Measurements from ENCODE around the gene MANBA.
"Not testable (repeated sequence)": the region's sequence is repeated elsewhere in the genome, so short reads cannot be mapped to it uniquely, and the experiment has no call there.

Gene MANBA

GRCh38 chr4:102734116-102734515 is 26.7 kb downstream of the MANBA start:
- H3K4me3 ChIP-seq (ENCODE audit: low read depth, low read length) = no peak overlapping the region
- TF ChIP-seq MAX (IDR thresholded peaks at IDR 0.05; ENCODE audit: low read depth, low read length) (no peak), POLR2A (IDR thresholded peaks at IDR 0.05; ENCODE audit: extremely low read depth, insufficient read length) (no peak), CTCF (IDR thresholded peaks at IDR 0.05; ENCODE audit: low read depth, low read length) (no peak), MYC (IDR thresholded peaks at IDR 0.05; ENCODE audit: low read depth, low read length) (no peak)
- peak; percentile 24 for DNase-seq (ENCODE audit: low read depth)

- TF ChIP-seq MAX (IDR thresholded peaks at IDR 0.05; ENCODE audit: low read depth, low read length) (no peak), CTCF (IDR thresholded peaks at IDR 0.05; ENCODE audit: low read depth, low read length) (no peak), POLR2A (IDR thresholded peaks at IDR 0.05; ENCODE audit: extremely low read depth, insufficient read length) (no peak), MYC (IDR thresholded peaks at IDR 0.05; ENCODE audit: low read depth, low read length) (no peak)
- no peak for DNase-seq (ENCODE audit: low read depth)
- no peak overlapping the region for H3K4me3 ChIP-seq (ENCODE audit: low read depth, low read length)
These were observed 27.7 kb downstream of the MANBA start for GRCh38 chr4:102733084-102733483.

- no peak overlapping the region for H3K4me3 ChIP-seq (ENCODE audit: low read depth, low read length)
- no peak for DNase-seq (ENCODE audit: low read depth)
- TF ChIP-seq POLR2A (IDR thresholded peaks at IDR 0.05; ENCODE audit: extremely low read depth, insufficient read length) (no peak), CTCF (IDR thresholded peaks at IDR 0.05; ENCODE audit: low read depth, low read length) (no peak), MAX (IDR thresholded peaks at IDR 0.05; ENCODE audit: low read depth, low read length) (no peak), MYC (IDR thresholded peaks at IDR 0.05; ENCODE audit: low read depth, low read length) (no peak)
These were observed 28.1 kb downstream of the MANBA start for GRCh38 chr4:102732678-102733077.

DNA sequence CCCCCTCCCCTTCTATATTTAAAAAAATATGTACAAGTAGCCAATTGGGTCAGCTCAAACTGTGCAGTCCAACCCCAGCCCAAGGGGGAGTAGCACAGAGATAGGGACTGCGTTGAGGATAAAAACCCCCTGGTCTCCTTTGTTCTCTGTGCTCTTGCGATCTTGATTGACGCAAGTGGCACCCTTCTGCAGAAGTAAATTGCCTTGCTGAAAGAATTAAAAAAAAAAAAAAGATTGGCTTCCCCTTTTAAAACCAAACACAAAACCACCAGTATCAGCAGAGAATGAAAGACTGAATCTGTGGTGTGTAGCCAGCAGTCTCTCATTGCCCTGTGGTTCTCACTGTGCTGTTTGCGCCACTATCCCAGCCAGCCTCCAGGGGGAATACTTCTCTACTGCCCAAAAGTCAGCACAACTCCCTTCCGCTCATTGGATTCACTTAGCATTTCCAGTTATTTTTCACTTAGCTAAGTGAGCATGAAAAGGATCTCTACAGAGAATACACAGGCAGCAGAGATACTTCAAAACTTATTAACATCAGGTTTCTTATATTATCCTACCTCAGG is 29.7 kb downstream of the MANBA start:
- H3K4me3 ChIP-seq (ENCODE audit: low read depth, low read length) = no peak overlapping the region
- TF ChIP-seq CTCF (IDR thresholded peaks at IDR 0.05; ENCODE audit: low read depth, low read length) (no peak), POLR2A (IDR thresholded peaks at IDR 0.05; ENCODE audit: extremely low read depth, insufficient read length) (no peak), MYC (IDR thresholded peaks at IDR 0.05; ENCODE audit: low read depth, low read length) (no peak), MAX (IDR thresholded peaks at IDR 0.05; ENCODE audit: low read depth, low read length) (no peak)
- peak; percentile 27 for DNase-seq (ENCODE audit: low read depth)

DNA sequence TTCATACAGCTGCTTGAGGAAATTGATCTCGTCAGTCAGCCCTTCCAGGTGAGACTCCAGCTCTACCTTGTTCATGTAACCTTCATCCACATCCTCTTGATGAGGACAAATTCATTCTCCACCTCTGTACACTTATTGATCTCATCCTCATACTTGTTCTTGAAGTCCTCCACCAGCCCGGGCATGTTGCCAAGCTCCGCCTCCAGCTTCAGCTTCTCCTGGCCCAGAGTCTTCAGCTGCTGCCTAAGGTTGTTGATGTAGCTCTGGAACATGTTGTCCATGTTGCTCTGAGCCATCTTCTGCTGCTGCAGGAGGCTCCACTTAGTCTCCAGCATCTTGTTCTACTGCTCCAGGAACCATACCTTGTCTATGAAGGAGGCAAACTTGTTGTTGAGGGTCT is 31.3 kb downstream of the MANBA start:
- not testable (repeated sequence) for DNase-seq (ENCODE audit: low read depth); H3K4me3 ChIP-seq (ENCODE audit: low read depth, low read length)

- not testable (repeated sequence) for DNase-seq (ENCODE audit: low read depth)
These were observed 33.8 kb downstream of the MANBA start for GRCh38 chr4:102726919-102727318.

DNA sequence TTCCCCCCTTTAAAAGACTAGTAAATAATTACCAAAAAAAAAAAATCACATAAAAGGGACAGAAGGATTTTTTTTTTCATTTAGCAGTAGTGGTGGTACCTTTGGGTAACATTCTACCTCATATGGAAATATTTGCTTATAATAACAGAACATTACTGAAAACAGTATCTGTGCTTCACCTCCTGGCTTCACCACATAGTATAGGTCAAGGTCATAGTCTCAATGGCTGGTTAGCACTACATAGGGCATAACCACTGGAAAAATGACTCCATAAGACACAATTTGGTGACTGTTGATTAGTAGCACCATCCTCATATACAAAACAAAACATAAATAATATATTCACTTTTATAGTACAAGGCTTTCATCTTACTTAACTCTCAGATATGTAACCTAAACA is 34.7 kb downstream of the MANBA start:
- TF ChIP-seq MAX (IDR thresholded peaks at IDR 0.05; ENCODE audit: low read depth, low read length) = no peak
- no peak for TF ChIP-seq MYC (IDR thresholded peaks at IDR 0.05; ENCODE audit: low read depth, low read length)
- TF ChIP-seq POLR2A (IDR thresholded peaks at IDR 0.05; ENCODE audit: extremely low read depth, insufficient read length) = no peak
- TF ChIP-seq CTCF (IDR thresholded peaks at IDR 0.05; ENCODE audit: low read depth, low read length) = no peak
- H3K4me3 ChIP-seq (ENCODE audit: low read depth, low read length) = no peak overlapping the region
- no peak for DNase-seq (ENCODE audit: low read depth)

More at GRCh38 chr4:102726919-102727318, 33.8 kb downstream of the MANBA start:
- H3K4me3 ChIP-seq (ENCODE audit: low read depth, low read length) = not testable (repeated sequence)

Data from NB4 (cell line).